AG04450 (cell line): ENCODE measurements around the gene BRD3. TPM values are rescaled to one million over a fixed set of nuclear protein-coding genes. Genes with fewer than 3 reads are reported as not detected.

Experiments
- CTCF ChIA-PET: fragments of 300-600, 350-600 bp; formaldehyde crosslinking; extraction: SDS; loops from one replicate; lab custom pipeline; 2022; ENCODE audit warnings: antibody characterized with exemption, inconsistent platforms; lab: Charles Lee
- POLR2A ChIA-PET: fragments of 350-600 bp; formaldehyde crosslinking; extraction: SDS; loops from one replicate; lab custom pipeline; 2021; ENCODE audit warnings: antibody characterized with exemption, inconsistent platforms; lab: Yijun Ruan, JAX
- DNase-seq: peaks from one replicate; pipeline ENCODE4 v3.0.0-alpha.2; 2011; ENCODE audit warnings: low read depth, low spot score
- H3K27ac ChIP-seq: one replicate; pipeline ENCODE4 v1.5.1; 2012; ENCODE audit warnings: low read depth, low read length, control low read depth
- H3K27me3 ChIP-seq: one replicate; pipeline ENCODE4 v1.6.0; 2012; ENCODE audit warnings: low read length; ENCODE audit not compliant: control insufficient read depth, insufficient read depth
- H3K4me3 ChIP-seq: 2 replicates; pipeline ENCODE4 v1.5.1; 2011; ENCODE audit warnings: mild to moderate bottlenecking, low read depth, low read length, control low read depth
- H3K9me3 ChIP-seq: 2 replicates; pipeline ENCODE4 v1.5.1; 2012; ENCODE audit warnings: low read length; ENCODE audit not compliant: control insufficient read depth, insufficient read depth
- CTCF ChIP-seq: IDR thresholded peaks from 2 replicates; pipeline ENCODE4 v1.5.1; 2011; ENCODE audit warnings: low read depth, low read length, control low read depth, inconsistent platforms
- polyA plus RNA-seq: library from polyadenylated mRNA; depleted of rRNA; stranded (reverse); fragments of >200 nt; gene quantifications from 2 replicates; pipeline ENCODE4 v1.2.3, GENCODE V29; 2011

BRD3 gene
- polyA plus RNA-seq, 1 experiment = 7.1 TPM

- no peaks in the 10 kb centered on the region; the same call in 1 of the 2 replicates for H3K9me3 ChIP-seq
- DNase-seq = no peak
- no peaks in the 10 kb centered on the region for H3K27me3 ChIP-seq
- ChIA-PET CTCF (no interaction called here), POLR2A (no interaction called here)
- H3K27ac ChIP-seq = no peak overlapping the region
- no peak overlapping the region for H3K4me3 ChIP-seq
- TF ChIP-seq CTCF = no peak
Measured at GRCh38 chr9:134062461-134063087, 5.3 kb downstream of the BRD3 start.

DNA sequence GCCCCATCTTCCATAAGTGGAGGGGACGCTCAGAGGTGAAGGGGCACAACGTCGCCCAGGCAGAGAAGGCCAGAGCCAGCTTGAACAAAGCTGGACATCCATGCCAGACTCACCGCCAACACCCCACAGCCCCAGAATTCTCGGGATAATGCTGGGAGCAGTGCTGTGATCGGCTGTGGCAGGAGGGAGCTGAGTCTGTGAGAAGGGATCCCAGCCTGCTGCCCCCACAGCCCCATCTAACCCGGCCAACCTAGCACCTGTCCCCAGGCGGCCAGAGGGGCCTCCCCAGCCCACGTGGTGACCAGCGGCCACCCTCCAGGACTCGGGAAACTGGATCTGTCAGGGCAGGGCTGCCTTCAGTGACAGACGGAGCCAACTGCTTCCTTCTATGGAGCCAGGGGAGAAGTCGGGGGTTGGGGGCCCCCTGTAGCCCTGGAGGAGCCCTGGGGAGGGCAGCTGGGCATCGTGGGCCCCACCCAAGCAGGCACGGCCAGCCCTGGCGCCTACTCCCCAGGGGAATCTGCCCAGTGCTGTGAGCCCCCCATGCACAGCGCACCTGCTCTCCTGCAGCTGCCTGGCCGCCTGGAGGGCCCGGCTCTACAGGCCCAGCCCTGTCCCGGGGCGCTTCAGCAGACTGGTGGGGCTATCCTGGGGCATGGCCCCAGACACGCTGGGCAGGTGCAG lies 6.0 kb downstream of the BRD3 start:
- no peak overlapping the region for H3K27ac ChIP-seq
- POLR2A ChIA-PET = no interaction called here
- DNase-seq = no peak
- no peaks in the 10 kb centered on the region for H3K27me3 ChIP-seq
- H3K9me3 ChIP-seq = no peaks in the 10 kb centered on the region; the same call in 1 of the 2 replicates
- TF ChIP-seq CTCF = no peak
- CTCF ChIA-PET = interaction anchor here (0.6 kb wide), 1 partner anchor 11 kb away, joined by 3 read pairs; no protein-coding TSS in a partner anchor
- H3K4me3 ChIP-seq = no peak overlapping the region

DNA sequence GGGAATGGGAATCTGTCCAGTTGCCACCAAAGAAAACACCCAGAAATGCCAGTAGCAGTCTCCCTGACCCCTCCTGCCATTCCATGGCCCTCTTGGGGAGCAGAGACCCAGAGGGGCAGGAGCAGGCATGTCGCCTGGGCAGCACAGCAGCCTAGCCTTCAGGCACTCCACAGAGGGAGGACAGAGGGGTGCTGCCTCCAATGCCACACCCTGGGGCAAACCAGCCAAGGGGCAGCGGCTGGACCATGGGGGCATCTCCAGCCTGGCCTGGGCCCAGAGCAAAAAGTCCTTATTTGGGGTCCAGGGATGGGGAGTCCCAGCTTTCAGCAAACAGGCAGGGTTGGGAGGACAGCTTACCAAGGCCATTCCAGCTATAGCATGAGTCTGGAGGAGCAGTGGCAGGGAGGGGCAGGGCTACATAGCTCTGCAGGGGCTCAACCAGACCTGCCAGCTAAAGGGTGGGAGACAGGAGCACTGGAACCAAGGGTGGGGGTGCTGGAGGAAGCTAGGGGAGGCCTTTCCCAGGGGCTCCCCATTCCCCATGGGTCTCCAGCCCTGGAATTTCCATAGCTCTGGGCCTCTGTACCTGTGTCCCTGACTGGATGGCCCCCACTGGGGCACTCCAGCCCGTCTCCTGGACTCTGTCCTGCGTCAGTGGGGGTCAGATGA lies 6.7 kb downstream of the BRD3 start:
- H3K27ac ChIP-seq = no peak overlapping the region

GRCh38 chr9:134060546-134060945 lies 7.3 kb downstream of the BRD3 start:
- Histone ChIP-seq H3K27ac (no peak overlapping the region), H3K27me3 (no peaks in the 10 kb centered on the region), H3K4me3 (no peak overlapping the region), H3K9me3 (no peaks in the 10 kb centered on the region; the same call in 1 of the 2 replicates)
- DNase-seq = no peak
- ChIA-PET CTCF (no interaction called here), POLR2A (no interaction called here)
- no peak for TF ChIP-seq CTCF

More for the DNA sequence above, 6.7 kb downstream of the BRD3 start:
- ChIA-PET CTCF (no interaction called here), POLR2A (no interaction called here)
- H3K27me3 ChIP-seq = no peaks in the 10 kb centered on the region
- DNase-seq = no peak
- no peak overlapping the region for H3K4me3 ChIP-seq
- no peak for TF ChIP-seq CTCF
- H3K9me3 ChIP-seq = no peaks in the 10 kb centered on the region; the same call in 1 of the 2 replicates
